Stimulated activated CD4-positive, alpha-beta T cell treated with anti-CD3 and anti-CD28 coated beads, Interleukin-1b, Interleukin-23, amount 100 ng/mL, for 24 hours (primary cell): ENCODE data around the gene TNIP3.
A peak's percentile ranks its signal among the peaks of the same experiment; 100 is the strongest.
"Not testable (repeated sequence)": the region's sequence is repeated elsewhere in the genome, so short reads cannot be mapped to it uniquely, and the experiment has no call there.

Experiments used
- DNase-seq, 4 experiments: peaks; one replicate each; pipeline ENCODE4 v3.0.0-alpha.2; 2020; ENCODE audit warnings: low read depth in 4 of 4, low spot score in 1 of 4

TNIP3 gene

GRCh38 chr4:121177246-121178137, 13.4 kb upstream of the TNIP3 start:
- DNase-seq: no peak

DNA sequence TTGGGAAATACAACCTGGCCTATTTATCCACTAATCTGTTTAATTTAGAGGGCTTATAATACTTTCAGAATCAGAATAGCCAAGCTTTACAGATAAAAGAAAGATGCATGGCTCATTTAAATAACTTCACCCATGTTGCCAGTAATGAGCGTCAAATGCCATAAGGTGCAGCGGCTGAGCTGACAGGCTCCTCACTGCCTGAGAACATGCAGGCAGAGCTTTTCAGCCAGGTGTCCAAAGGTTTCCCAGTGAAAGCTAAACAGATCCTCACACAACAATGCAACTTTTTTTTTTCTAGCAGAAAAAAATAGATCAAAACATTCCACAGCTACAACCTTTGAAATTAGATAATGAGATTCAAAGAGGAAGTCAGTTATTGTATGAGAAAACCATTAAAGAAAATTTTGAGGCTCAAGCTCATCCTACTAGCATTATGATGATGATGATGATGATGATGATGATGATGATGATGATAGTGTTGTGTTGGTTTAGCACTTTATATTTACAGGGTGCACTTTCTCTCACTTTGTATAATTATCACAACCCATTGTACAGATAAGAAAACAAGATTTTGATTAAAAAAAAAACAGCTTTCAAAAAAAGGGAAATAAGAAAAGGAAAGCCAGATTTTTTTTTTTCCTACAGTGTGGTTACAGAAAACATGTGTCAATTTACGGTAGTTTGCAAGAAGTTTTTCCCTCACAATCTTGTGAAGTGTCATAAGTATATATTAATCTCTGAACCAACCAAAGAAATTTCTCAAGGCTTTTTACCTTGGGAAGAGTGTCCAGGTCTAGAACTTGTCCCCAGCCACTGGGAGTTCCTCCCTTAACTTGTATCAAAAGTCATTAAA, 12.2 kb upstream of the TNIP3 start:
- no peak for DNase-seq

DNA sequence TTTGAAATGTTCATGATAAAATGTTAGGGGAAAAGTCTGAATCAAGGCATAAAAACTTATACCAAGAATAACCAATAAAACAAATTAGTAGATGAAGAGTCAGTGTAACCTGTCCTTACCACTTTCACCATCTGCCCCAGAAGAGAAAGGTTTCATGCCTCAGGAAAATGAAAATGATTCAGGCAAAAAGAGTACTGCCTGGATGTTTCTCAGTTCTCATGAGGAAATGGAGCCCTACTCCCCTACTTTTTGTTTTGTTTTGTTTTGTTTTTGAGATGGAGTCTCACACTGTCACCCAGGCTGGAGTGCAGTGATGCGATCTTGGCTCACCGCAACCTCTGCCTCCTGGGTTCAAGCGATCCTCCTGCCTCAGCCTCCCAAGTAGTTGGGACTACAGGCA, 7.4 kb upstream of the TNIP3 start:
- DNase-seq: not testable (repeated sequence)

- no peak for DNase-seq
Measured at GRCh38 chr4:121168446-121169281, 4.5 kb upstream of the TNIP3 start.

DNA sequence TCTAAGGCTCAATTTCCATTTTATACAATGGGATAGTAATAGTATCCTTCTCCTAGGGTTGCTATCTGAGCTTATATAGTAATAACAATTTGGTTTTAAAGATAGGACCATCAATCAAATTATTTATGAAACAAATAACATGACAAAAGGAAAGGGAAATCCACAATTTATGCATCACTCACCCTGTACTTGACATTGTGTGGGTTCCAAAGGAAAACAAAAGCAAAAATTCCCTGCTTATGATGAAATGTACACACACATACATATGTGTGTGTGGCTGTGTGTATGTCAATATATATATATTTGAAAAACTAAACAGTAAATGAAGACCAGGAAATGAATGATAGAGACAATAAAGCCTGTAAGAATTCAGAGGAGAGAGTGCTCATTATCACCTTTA, 2.9 kb upstream of the TNIP3 start:
- no peak for DNase-seq

DNA sequence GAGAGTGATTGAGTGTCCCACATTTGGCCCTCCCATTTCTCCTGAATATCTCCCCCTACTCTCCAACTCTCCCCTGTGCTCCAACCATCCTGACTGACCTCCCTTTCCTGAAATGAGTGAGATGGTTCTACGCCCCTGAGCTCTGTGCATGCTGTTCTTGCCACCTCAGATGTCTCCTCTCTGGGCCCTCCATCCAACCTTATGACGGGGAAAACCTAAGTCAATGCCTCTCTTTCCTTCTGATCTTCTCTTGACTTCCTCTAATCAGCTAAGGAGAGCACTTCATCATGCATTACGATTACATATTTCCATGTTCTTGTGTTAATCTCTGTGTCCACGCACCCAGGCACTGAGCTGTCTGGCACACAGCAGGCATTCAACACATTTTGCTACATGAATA, 1.1 kb upstream of the TNIP3 start:
- no peak for DNase-seq

- peak in 1 of 4 experiments; percentile 16 for DNase-seq
Measured at GRCh38 chr4:121156822-121157769, 7.0 kb downstream of the TNIP3 start.

DNA sequence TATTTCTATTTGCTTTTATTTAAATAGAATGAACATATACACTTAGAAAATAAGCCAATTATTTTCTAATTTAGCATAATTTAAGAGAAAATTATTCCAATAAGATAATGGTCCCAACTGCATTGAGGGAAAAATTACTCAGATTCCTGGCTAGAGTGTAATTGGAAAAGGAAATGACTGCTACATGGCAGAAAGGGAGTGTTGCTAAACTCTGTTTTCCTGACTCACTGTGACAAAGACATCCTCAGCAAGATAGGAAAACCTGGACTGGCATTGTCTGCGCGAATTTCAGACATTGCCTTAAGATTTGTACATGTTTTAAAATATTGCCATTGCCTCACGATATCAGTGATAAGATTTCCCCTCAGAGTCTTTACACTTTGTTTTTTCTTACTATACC, 8.2 kb downstream of the TNIP3 start:
- DNase-seq: no peak

DNA sequence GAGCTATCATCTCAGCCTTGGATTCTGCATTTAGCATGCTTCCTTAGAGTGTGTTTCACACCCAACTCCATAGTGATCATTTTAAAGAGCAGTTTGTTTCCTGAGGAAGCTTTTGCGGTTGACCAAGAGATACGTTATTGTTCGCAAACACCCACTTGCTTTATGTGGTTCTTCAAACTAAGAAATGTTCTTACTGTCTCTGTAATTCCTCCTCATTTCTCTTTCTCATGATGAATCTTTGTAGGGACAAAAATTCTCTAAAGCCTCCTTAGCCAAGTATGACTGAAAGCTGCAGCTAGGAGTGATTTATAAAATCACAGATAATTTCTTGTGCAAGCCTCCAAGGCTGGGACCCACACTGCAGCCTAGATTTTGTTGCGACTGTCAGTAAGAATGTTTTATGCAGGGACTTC, 10.0 kb downstream of the TNIP3 start:
- DNase-seq: no peak

GRCh38 chr4:121151942-121152341, 12.2 kb downstream of the TNIP3 start:
- DNase-seq: no peak

DNA sequence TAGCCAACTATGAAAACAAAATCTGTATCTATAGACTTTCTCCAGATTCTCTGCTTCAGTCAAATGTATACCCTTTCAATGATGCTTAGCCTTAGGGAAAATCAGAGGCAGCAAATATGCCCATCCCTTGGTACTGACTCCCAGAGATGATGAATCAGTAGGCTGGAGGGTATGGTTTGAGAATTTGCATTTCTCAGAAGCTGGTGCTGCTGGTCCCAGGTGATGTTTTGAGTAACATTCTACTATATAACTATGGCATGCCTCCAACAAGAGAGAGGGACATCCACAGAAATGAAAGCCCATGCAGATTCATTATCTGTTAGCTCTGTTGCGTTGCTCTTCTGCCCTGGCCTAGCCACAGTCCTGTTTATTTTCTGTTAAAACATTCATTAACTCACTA, 13.6 kb downstream of the TNIP3 start:
- DNase-seq: no peak

GRCh38 chr4:121150003-121150402, 14.1 kb downstream of the TNIP3 start:
- no peak for DNase-seq

- no peak for DNase-seq
Measured at GRCh38 chr4:121148621-121149020, 15.5 kb downstream of the TNIP3 start.

DNA sequence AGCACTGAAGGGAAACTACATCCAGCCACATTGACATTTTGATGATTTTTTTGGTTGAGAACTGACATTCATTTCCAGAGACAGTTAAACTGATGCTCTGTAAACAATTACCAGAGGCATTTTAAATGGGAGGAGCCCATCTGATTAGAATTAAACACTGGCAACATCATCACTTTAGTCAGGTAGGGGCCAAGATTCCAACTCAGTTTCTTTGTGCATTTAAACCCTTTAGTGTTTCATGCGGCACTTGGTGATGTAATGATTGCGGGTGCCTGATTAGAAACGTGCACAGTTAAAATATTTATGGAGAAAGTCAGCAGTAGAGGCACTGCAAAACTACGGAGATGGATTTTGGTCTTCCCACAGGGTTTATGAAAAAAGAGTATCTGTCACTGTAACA, 16.1 kb downstream of the TNIP3 start:
- DNase-seq: no peak

DNA sequence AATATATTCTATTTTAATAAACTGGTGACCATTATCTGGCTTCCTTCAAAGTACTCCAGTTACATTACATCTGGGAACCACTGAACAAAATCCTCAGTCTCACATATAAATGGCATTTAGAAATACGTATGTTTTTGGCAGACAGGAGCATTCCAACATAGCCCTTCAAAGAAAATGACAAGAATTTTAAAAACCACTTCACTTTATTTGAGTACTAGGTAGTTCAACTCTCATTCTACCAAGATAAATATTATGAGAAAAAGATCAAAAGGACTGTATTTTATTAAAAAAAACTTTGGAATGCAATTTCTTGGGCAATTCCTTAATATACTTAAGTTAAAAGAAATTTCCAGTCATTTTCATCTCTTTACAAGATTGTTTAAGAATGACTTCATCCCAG, 17.6 kb downstream of the TNIP3 start:
- no peak for DNase-seq

- no peak for DNase-seq
Measured at GRCh38 chr4:121145430-121145829, 18.7 kb downstream of the TNIP3 start.

- no peak for DNase-seq
Measured at GRCh38 chr4:121144021-121144420, 20.1 kb downstream of the TNIP3 start.

DNA sequence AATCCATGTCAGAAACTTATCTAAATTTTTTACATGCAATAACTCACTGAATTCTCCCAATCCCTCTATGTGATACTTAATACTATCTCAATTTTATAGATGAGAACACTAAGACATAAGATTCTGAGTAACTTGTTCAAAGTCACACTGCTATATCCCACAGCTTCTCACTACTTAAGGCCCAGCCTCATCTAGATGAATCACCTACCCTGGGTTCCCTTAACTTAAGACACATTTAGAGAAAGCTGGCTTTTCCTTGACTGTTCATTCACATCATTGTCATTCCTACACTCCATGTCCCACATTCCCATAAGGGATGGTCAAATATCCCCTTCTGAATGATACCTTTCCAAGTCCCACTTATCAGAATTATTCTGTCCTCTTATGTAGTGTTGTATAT, 21.0 kb downstream of the TNIP3 start:
- DNase-seq: no peak

- DNase-seq: no peak
Measured at GRCh38 chr4:121140716-121141460, 23.2 kb downstream of the TNIP3 start.
